ENCODE results near the gene PTCH2. TPM values are rescaled to one million over a fixed set of nuclear protein-coding genes. Genes with fewer than 3 reads are reported as not detected.
A peak's percentile ranks its signal among the peaks of the same experiment; 100 is the strongest.

Gene PTCH2
- total RNA-seq, 1 experiment from 2014 or later, result 1.1 TPM

- Mint-ChIP-seq H3K9me3 (no peaks in the 10 kb centered on the region), H3K36me3 (peaks cover 49% of the 10 kb centered on the region), H3K27ac (peak overlapping the region; percentile 94), H3K27me3 (ENCODE audit: low read depth) (no peaks in the 10 kb centered on the region), H3K4me1 (peaks cover 30% of the 10 kb centered on the region), H3K4me3 (peak overlapping the region; percentile 87)
- TF ChIP-seq NFYB (CRISPR knock-in tag; conservative IDR thresholded peaks at IDR 0.05; ENCODE audit: low read depth) (no peak), ZNF671 (CRISPR knock-in tag; IDR thresholded peaks at IDR 0.05) (peak; percentile 65; the same call in 1 of the 2 replicates), CTCF (IDR thresholded peaks at IDR 0.05) (no peak), AR (CRISPR knock-in tag; IDR thresholded peaks at IDR 0.05) (no peak), NFATC4 (CRISPR knock-in tag; IDR thresholded peaks at IDR 0.05) (peak; percentile 75; the same call in 1 of the 2 replicates), FOXP4 (CRISPR knock-in tag; IDR thresholded peaks at IDR 0.05) (no peak), ZNF425 (CRISPR knock-in tag; conservative IDR thresholded peaks at IDR 0.05) (0 out of 2 replicates have a peak, but pooled peaks have one; percentile 16), CBFB (CRISPR knock-in tag; IDR thresholded peaks at IDR 0.05; ENCODE audit: low read depth) (no peak)
- ATAC-seq (no peak), DNase-seq (ENCODE audit: low spot score) (no peak)
- ChIA-PET POLR2A (interaction anchor here (0.7 kb wide), 1 partner anchor 21 kb away, joined by 3 read pairs; the partner anchor contains the start of gene PLK3), CTCF (interaction anchor here (0.5 kb wide), 1 partner anchor 174 kb away, joined by 3 read pairs; no protein-coding TSS in a partner anchor)
Measured at GRCh38 chr1:44778705-44779576, 64.1 kb downstream of the PTCH2 start.

- H3K9me3 Mint-ChIP-seq, result no peaks in the 10 kb centered on the region
- no peaks in the 10 kb centered on the region for H3K27me3 Mint-ChIP-seq (ENCODE audit: low read depth)
- H3K36me3 Mint-ChIP-seq, result peaks cover 49% of the 10 kb centered on the region
- ChIA-PET POLR2A (no interaction called here), CTCF (no interaction called here)
- H3K4me1 Mint-ChIP-seq, result peaks cover 22% of the 10 kb centered on the region
- TF ChIP-seq ZBTB43 (CRISPR knock-in tag; IDR thresholded peaks at IDR 0.05) (no peak), SMAD4 (CRISPR knock-in tag; IDR thresholded peaks at IDR 0.05) (no peak), ZNF671 (CRISPR knock-in tag; IDR thresholded peaks at IDR 0.05) (no peak), IRF2 (CRISPR knock-in tag; IDR thresholded peaks at IDR 0.05; ENCODE audit: borderline replicate concordance, low read depth) (no peak), SOX15 (CRISPR knock-in tag; IDR thresholded peaks at IDR 0.05) (no peak), ERG (CRISPR knock-in tag; IDR thresholded peaks at IDR 0.05) (no peak), CREB1 (CRISPR knock-in tag; IDR thresholded peaks at IDR 0.05) (no peak)
- peak overlapping the region; percentile 94 for H3K27ac Mint-ChIP-seq
- H3K4me3 Mint-ChIP-seq, result peak overlapping the region; percentile 87
- DNase-seq (ENCODE audit: low spot score) (no peak), ATAC-seq (no peak)
Measured at GRCh38 chr1:44777969-44778635, 65.0 kb downstream of the PTCH2 start.

Measured in WTC11 (cell line).